Adrenal gland (tissue), 12 donors: Measurements from ENCODE around the gene RPTOR. TPM values are rescaled to one million over a fixed set of nuclear protein-coding genes. Genes with fewer than 3 reads are reported as not detected.

Experiments used
- DNase-seq, 7 donors: peaks; one replicate each; pipeline ENCODE4 v3.0.0-alpha.2; 2019 to 2020
- H3K27ac ChIP-seq, 5 donors: fragments of 200-600 bp; sonication (generic) in 4 of 5; 1 replicate in 3 of 5; 2 replicates in 2 of 5; pipeline versions ENCODE4 v1.5.1 to v1.8.0; 2016 to 2020; ENCODE audit warnings: mild to moderate bottlenecking in 1 of 5
- H3K27me3 ChIP-seq: fragments of 200-600 bp; 2 replicates; pipeline ENCODE4 v1.8.0; 2021
- H3K36me3 ChIP-seq, 2 donors: fragments of 200-600 bp; replicated peaks in 1 of 2; 1 replicate in 1 of 2; 2 replicates in 1 of 2; pipeline versions ENCODE4 v1.5.1 to v1.8.0; 2018 to 2022
- H3K4me1 ChIP-seq, 2 donors: fragments of 200-600 bp; replicated peaks in 1 of 2; 1 replicate in 1 of 2; 2 replicates in 1 of 2; pipeline versions ENCODE4 v1.5.1 to v1.8.0; 2018 to 2021
- H3K4me3 ChIP-seq, 4 donors: fragments of 200-600 bp; sonication (generic) in 3 of 4; one replicate each; pipeline ENCODE4 v1.5.1; 2016 to 2018
- H3K9me3 ChIP-seq, 3 donors: fragments of 200-600 bp; sonication (generic) in 1 of 3; replicated peaks in 1 of 3; 1 replicate in 2 of 3; 2 replicates in 1 of 3; pipeline versions ENCODE4 v1.5.1 to v1.8.0; 2016 to 2021
- CTCF ChIP-seq, 6 experiments: fragments of 450-650 bp in 4 of 6; fragments of 200-600 bp in 2 of 6; sonication (generic) in 1 of 6; IDR thresholded peaks; 1 replicate in 5 of 6; 2 replicates in 1 of 6; pipeline versions ENCODE4 v1.5.1 to v1.8.0; 2016 to 2021; ENCODE audit warnings: antibody characterized with exemption in 6 of 6, mild to moderate bottlenecking in 2 of 6, moderate library complexity in 1 of 6
- POLR2A ChIP-seq, 2 donors: fragments of 450-650 bp; IDR thresholded peaks; one replicate each; pipeline ENCODE4 v1.6.1; 2017; ENCODE audit warnings: antibody characterized with exemption in 2 of 2, mild to moderate bottlenecking in 2 of 2, moderate library complexity in 1 of 2
- WGBS, 4 donors: extraction: QIAGEN DNeasy Blood & Tissue Kit in 2 of 4; methylation state at CpG; one replicate each; pipeline versions ENCODE4 v1.1.5 to v1.1.7; 2013 to 2017; 5-methylcytosine and 5-hydroxymethylcytosine counted together
- intact Hi-C, 2 donors: fragments of 100-400 bp; cut with DNase I; formaldehyde crosslinking; loops; one replicate each; pipeline versions ENCODE4 v1.14.1 to v1.15.0; 2022 to 2023
- polyA plus RNA-seq, 3 donors: library from polyadenylated mRNA; stranded (reverse); fragments of 200-250 nt in 2 of 3; fragments of 350-450 nt in 1 of 3; fragmentation: Illumina TruSeq in 1 of 3; extraction: RNeasy Lipid Tissue Mini Kit (QIAGEN cat#74804) in 1 of 3; gene quantifications; one replicate each; pipeline ENCODE4 v1.2.3, GENCODE V29; 2013 to 2014
- total RNA-seq, 9 donors: library from RNA; depleted of rRNA in 4 of 9; stranded (reverse); fragments of >200 nt in 4 of 9; fragments of 120-200 nt in 1 of 9; fragmentation: NEBNext Ultra II Directional in 1 of 9; extraction: Animal tissue kit (Norgen Biotek cat#: 25700) in 1 of 9; gene quantifications; one replicate each; pipeline versions ENCODE4 v1.1.0 to v1.2.4, GENCODE V29; 2013 to 2023
- donor health status: healthy with polysubstance abuse.
- donor health status: Bipolar disorder and iron deficiency.
- donor health status: DM: yes; HTN: yes; CAD: no.
- donor health status: DM: no; HTN: no; CAD: no.
- donor health status: DM: no; HTN: no; CAD: no.
- donor health status: DM: yes; HTN: yes; CAD: no.

The RPTOR gene
- total and polyA plus RNA-seq, 12 donors = 9.7 to 53.3 (median 29.7) TPM

- no peak overlapping the region for H3K27ac ChIP-seq
- peaks cover 5 to 18% of the 10 kb centered on the region in 2 donors for H3K4me1 ChIP-seq
- peaks cover 3% of the 10 kb centered on the region for H3K27me3 ChIP-seq
- no peak for DNase-seq
- no peaks in the 10 kb centered on the region for H3K9me3 ChIP-seq
- no peak overlapping the region for H3K4me3 ChIP-seq
- no peak for TF ChIP-seq POLR2A (IDR thresholded peaks at IDR 0.05)
- no peak for TF ChIP-seq CTCF (IDR thresholded peaks at IDR 0.05)
- peaks cover 0 to 53% of the 10 kb centered on the region in 2 donors for H3K36me3 ChIP-seq
- intact Hi-C loops = no loop called here
- 94 to 96% (median 96%) methylated on average over 5 to 19 of the region's 19 CpGs for WGBS, 4 donors
Measured at GRCh38 chr17:80998118-80998747, 453.6 kb downstream of the RPTOR start.

GRCh38 chr17:80998748-80999535 lies 454.3 kb downstream of the RPTOR start:
- 89 to 92% (median 91%) methylated on average over 19 to 39 of the region's 39 CpGs for WGBS, 4 donors
- peaks cover 0 to 53% of the 10 kb centered on the region in 2 donors for H3K36me3 ChIP-seq
- intact Hi-C loops = no loop called here

GRCh38 chr17:80999536-81000333 lies 455.1 kb downstream of the RPTOR start:
- Histone ChIP-seq H3K36me3 (peaks cover 0 to 53% of the 10 kb centered on the region in 2 donors), H3K4me1 (peaks cover 14 to 25% of the 10 kb centered on the region in 2 donors), H3K9me3 (no peaks in the 10 kb centered on the region), H3K4me3 (no peak overlapping the region), H3K27ac (no peak overlapping the region), H3K27me3 (peaks cover 14% of the 10 kb centered on the region)
- no peak for TF ChIP-seq CTCF (IDR thresholded peaks at IDR 0.05)
- WGBS, 4 donors = 92 to 95% (median 93%) methylated on average over 19 to 40 of the region's 40 CpGs
- intact Hi-C loops = no loop called here
- DNase-seq = no peak

More at GRCh38 chr17:80998748-80999535, 454.3 kb downstream of the RPTOR start:
- H3K9me3 ChIP-seq = no peaks in the 10 kb centered on the region
- TF ChIP-seq CTCF (IDR thresholded peaks at IDR 0.05) = no peak
- TF ChIP-seq POLR2A (IDR thresholded peaks at IDR 0.05) = no peak
- DNase-seq = no peak
- H3K27me3 ChIP-seq = peaks cover 10% of the 10 kb centered on the region
- peaks cover 8 to 20% of the 10 kb centered on the region in 2 donors for H3K4me1 ChIP-seq
- no peak overlapping the region for H3K27ac ChIP-seq
- no peak overlapping the region for H3K4me3 ChIP-seq

GRCh38 chr17:81000334-81000630 lies 455.6 kb downstream of the RPTOR start:
- intact Hi-C loops = no loop called here
- DNase-seq = no peak
- H3K4me1 ChIP-seq = peaks cover 14 to 25% of the 10 kb centered on the region in 2 donors
- peaks cover 14% of the 10 kb centered on the region for H3K27me3 ChIP-seq
- H3K9me3 ChIP-seq = no peaks in the 10 kb centered on the region
- H3K27ac ChIP-seq = no peak overlapping the region
- H3K36me3 ChIP-seq = peaks cover 0 to 48% of the 10 kb centered on the region in 2 donors
- 86 to 97% (median 92%) methylated on average over 4 to 8 of the region's 8 CpGs for WGBS, 4 donors
- no peak overlapping the region for H3K4me3 ChIP-seq
- TF ChIP-seq CTCF (IDR thresholded peaks at IDR 0.05) (no peak), POLR2A (IDR thresholded peaks at IDR 0.05) (no peak)
